Measurements from ENCODE around the gene DCTN1. TPM values are rescaled to one million over a fixed set of nuclear protein-coding genes. Genes with fewer than 3 reads are reported as not detected.

Gene DCTN1
- total RNA-seq, 2 donors from 2014 or later: 159 to 213 TPM

- H3K27me3 ChIP-seq (ENCODE audit: control insufficient read depth, insufficient read depth, low read length, poor library complexity, severe bottlenecking): no peaks in the 10 kb centered on the region
- TF ChIP-seq CTCF (conservative IDR thresholded peaks at IDR 0.05): no peak
- no peak for DNase-seq
- peaks cover 32% of the 10 kb centered on the region for H3K4me1 Mint-ChIP-seq
- no peak overlapping the region for H3K27ac Mint-ChIP-seq
- H3K9ac ChIP-seq (ENCODE audit: extremely low read depth, low read length, poor library complexity, severe bottlenecking): no peak overlapping the region
- H3K4me3 Mint-ChIP-seq: no peak overlapping the region
- no peak overlapping the region for H3K27ac ChIP-seq (ENCODE audit: low read depth, low read length)
- H3K36me3 ChIP-seq (ENCODE audit: control insufficient read depth, insufficient read depth, low read length): peaks cover 37% of the 10 kb centered on the region
- no peaks in the 10 kb centered on the region for H3K27me3 Mint-ChIP-seq (ENCODE audit: insufficient read depth)
- H3K9me3 ChIP-seq (ENCODE audit: control insufficient read depth, low read length): no peaks in the 10 kb centered on the region
- 93% methylated on average over 3 of the region's 3 CpGs; no CpG with 5 or more reads in 1 of the 2 experiments for WGBS, 2 experiments (ENCODE audit: insufficient coverage in 1 of 2, insufficient read length in 1 of 2)
- H3K4me1 ChIP-seq (ENCODE audit: control insufficient read depth, insufficient read depth, low read length): peaks cover 6% of the 10 kb centered on the region
- H3K9me3 Mint-ChIP-seq: no peaks in the 10 kb centered on the region
- no peak overlapping the region for H3K4me3 ChIP-seq (ENCODE audit: low read length)
- peaks cover 18% of the 10 kb centered on the region for H3K36me3 Mint-ChIP-seq (ENCODE audit: low read depth)
These were observed 1.6 kb upstream of the DCTN1 start for GRCh38 chr2:74381751-74382150.

DNA sequence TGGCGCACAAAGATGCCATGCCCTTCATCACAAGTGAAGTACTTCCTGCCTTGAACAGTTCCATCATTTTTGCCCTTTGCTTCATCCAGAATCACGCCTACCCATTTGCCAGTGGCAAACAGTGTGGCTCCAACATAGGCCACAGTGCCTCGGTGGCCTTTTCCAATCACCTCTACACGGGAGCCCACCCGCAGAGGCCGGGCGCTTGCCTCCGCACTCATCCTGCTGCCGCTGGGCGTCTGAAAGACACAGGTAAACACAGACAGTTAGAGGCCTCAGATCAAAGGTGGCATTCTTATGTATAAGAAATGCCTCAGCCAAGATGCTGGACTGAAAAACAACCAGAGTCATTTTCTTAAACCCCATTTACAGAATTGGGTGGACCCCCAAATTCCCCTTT is 2.1 kb downstream of the DCTN1 start:
- DNase-seq: no peak
- 96 to 100% methylated on average over 6 to 10 of the region's 10 CpGs for WGBS, 2 experiments (ENCODE audit: insufficient coverage in 1 of 2, insufficient read length in 1 of 2)
- no peak for TF ChIP-seq CTCF (conservative IDR thresholded peaks at IDR 0.05)
- H3K4me1 Mint-ChIP-seq: peaks cover 52% of the 10 kb centered on the region
- H3K36me3 ChIP-seq (ENCODE audit: control insufficient read depth, insufficient read depth, low read length): peaks cover 40% of the 10 kb centered on the region
- peaks cover 18% of the 10 kb centered on the region for H3K4me1 ChIP-seq (ENCODE audit: control insufficient read depth, insufficient read depth, low read length)
- H3K4me3 Mint-ChIP-seq: no peak overlapping the region
- peaks cover 21% of the 10 kb centered on the region for H3K36me3 Mint-ChIP-seq (ENCODE audit: low read depth)
- no peaks in the 10 kb centered on the region for H3K9me3 Mint-ChIP-seq
- H3K27me3 Mint-ChIP-seq (ENCODE audit: insufficient read depth): no peaks in the 10 kb centered on the region
- no peak overlapping the region for H3K27ac Mint-ChIP-seq
- H3K27me3 ChIP-seq (ENCODE audit: control insufficient read depth, insufficient read depth, low read length, poor library complexity, severe bottlenecking): no peaks in the 10 kb centered on the region
- H3K4me3 ChIP-seq (ENCODE audit: low read length): peak overlapping the region; percentile 77
- H3K9ac ChIP-seq (ENCODE audit: extremely low read depth, low read length, poor library complexity, severe bottlenecking): no peak overlapping the region
- no peaks in the 10 kb centered on the region for H3K9me3 ChIP-seq (ENCODE audit: control insufficient read depth, low read length)
- no peak overlapping the region for H3K27ac ChIP-seq (ENCODE audit: low read depth, low read length)

- no peak overlapping the region for H3K27ac ChIP-seq (ENCODE audit: low read depth, low read length)
- H3K4me3 Mint-ChIP-seq: no peak overlapping the region
- H3K9me3 ChIP-seq (ENCODE audit: control insufficient read depth, low read length): no peaks in the 10 kb centered on the region
- DNase-seq: no peak
- H3K4me3 ChIP-seq (ENCODE audit: low read length): no peak overlapping the region
- no peaks in the 10 kb centered on the region for H3K27me3 ChIP-seq (ENCODE audit: control insufficient read depth, insufficient read depth, low read length, poor library complexity, severe bottlenecking)
- no peaks in the 10 kb centered on the region for H3K27me3 Mint-ChIP-seq (ENCODE audit: insufficient read depth)
- no peak for TF ChIP-seq CTCF (conservative IDR thresholded peaks at IDR 0.05)
- H3K4me1 Mint-ChIP-seq: peaks cover 47% of the 10 kb centered on the region
- H3K27ac Mint-ChIP-seq: no peak overlapping the region
- H3K36me3 Mint-ChIP-seq (ENCODE audit: low read depth): peaks cover 29% of the 10 kb centered on the region
- H3K9me3 Mint-ChIP-seq: no peaks in the 10 kb centered on the region
- H3K4me1 ChIP-seq (ENCODE audit: control insufficient read depth, insufficient read depth, low read length): peaks cover 20% of the 10 kb centered on the region
- H3K9ac ChIP-seq (ENCODE audit: extremely low read depth, low read length, poor library complexity, severe bottlenecking): no peak overlapping the region
- peaks cover 53% of the 10 kb centered on the region for H3K36me3 ChIP-seq (ENCODE audit: control insufficient read depth, insufficient read depth, low read length)
- WGBS, 2 experiments (ENCODE audit: insufficient coverage in 1 of 2, insufficient read length in 1 of 2): 92 to 98% methylated on average over 2 of the region's 2 CpGs
These were observed 4.3 kb downstream of the DCTN1 start for GRCh38 chr2:74375838-74376237.
